Dendritic cell treated with granulocyte-macrophage colony-stimulating factor and Interleukin-4, amounts not matched to agents 40 ng/mL and 50 ng/mL, for 4 days (primary cell): Measurements from ENCODE around the gene FAM72D.
"Not testable (repeated sequence)": the region's sequence is repeated elsewhere in the genome, so short reads cannot be mapped to it uniquely, and the experiment has no call there.

Experiments used
- H3K27ac Mint-ChIP-seq: one replicate; pipeline ENCODE4 v1.8.0; 2022; ENCODE audit warnings: mild to moderate bottlenecking, mixed read lengths
- H3K27me3 Mint-ChIP-seq: one replicate; pipeline ENCODE4 v1.8.0; 2022; ENCODE audit warnings: mild to moderate bottlenecking, mixed read lengths
- H3K36me3 Mint-ChIP-seq: one replicate; pipeline ENCODE4 v1.8.0; 2022; ENCODE audit warnings: low read depth, mixed read lengths
- H3K4me1 Mint-ChIP-seq: one replicate; pipeline ENCODE4 v1.8.0; 2022; ENCODE audit warnings: low read depth, mixed read lengths
- H3K4me3 Mint-ChIP-seq: one replicate; pipeline ENCODE4 v1.8.0; 2022; ENCODE audit warnings: mild to moderate bottlenecking, moderate library complexity, mixed read lengths
- H3K9me3 Mint-ChIP-seq: one replicate; pipeline ENCODE4 v1.8.0; 2022; ENCODE audit warnings: mixed read lengths
- intact Hi-C: fragments of 100-400 bp; cut with micrococcal nuclease; formaldehyde crosslinking; loops from one replicate; pipeline ENCODE4 v1.15.0; 2022

FAM72D gene

GRCh38 chr1:145095284-145096057 lies at the start of gene FAM72D, which contains the start of gene SRGAP2B:
TSS of gene FAM72D (plus strand) at chr1:145095974. CDS start at chr1:145096848, 874 bp downstream.
TSS of gene SRGAP2B (minus strand) at chr1:145095328. CDS start at chr1:145092901, 2,427 bp downstream.
- H3K27me3 Mint-ChIP-seq, H3K36me3 Mint-ChIP-seq, intact Hi-C loops, H3K9me3 Mint-ChIP-seq, H3K4me1 Mint-ChIP-seq: not testable (repeated sequence)
- H3K4me3 Mint-ChIP-seq: peak within 1 kb of the TSS; percentile 70
- H3K27ac Mint-ChIP-seq: peak within 1 kb of the TSS; percentile 45

GRCh38 chr1:145047553-145047952 lies 48.2 kb upstream of the FAM72D start:
- H3K9me3 Mint-ChIP-seq, H3K4me1 Mint-ChIP-seq, intact Hi-C loops, H3K36me3 Mint-ChIP-seq, H3K27me3 Mint-ChIP-seq, H3K4me3 Mint-ChIP-seq, H3K27ac Mint-ChIP-seq: not testable (repeated sequence)

- intact Hi-C loops, H3K9me3 Mint-ChIP-seq, H3K4me3 Mint-ChIP-seq, H3K4me1 Mint-ChIP-seq, H3K27me3 Mint-ChIP-seq, H3K27ac Mint-ChIP-seq, H3K36me3 Mint-ChIP-seq: not testable (repeated sequence)
Observed at GRCh38 chr1:145048181-145048856, 47.5 kb upstream of the FAM72D start.

- H3K27ac Mint-ChIP-seq, H3K36me3 Mint-ChIP-seq, intact Hi-C loops, H3K9me3 Mint-ChIP-seq, H3K27me3 Mint-ChIP-seq, H3K4me3 Mint-ChIP-seq, H3K4me1 Mint-ChIP-seq: not testable (repeated sequence)
Observed at GRCh38 chr1:145052019-145052776, 43.6 kb upstream of the FAM72D start.

- H3K4me3 Mint-ChIP-seq, H3K36me3 Mint-ChIP-seq, H3K27me3 Mint-ChIP-seq, H3K27ac Mint-ChIP-seq, intact Hi-C loops, H3K9me3 Mint-ChIP-seq, H3K4me1 Mint-ChIP-seq: not testable (repeated sequence)
Observed at GRCh38 chr1:145053428-145053827, 42.3 kb upstream of the FAM72D start.

- H3K4me1 Mint-ChIP-seq, intact Hi-C loops, H3K27ac Mint-ChIP-seq, H3K36me3 Mint-ChIP-seq, H3K27me3 Mint-ChIP-seq, H3K9me3 Mint-ChIP-seq, H3K4me3 Mint-ChIP-seq: not testable (repeated sequence)
Observed at GRCh38 chr1:145055217-145055760, 40.5 kb upstream of the FAM72D start.

GRCh38 chr1:145058184-145058583 lies 37.6 kb upstream of the FAM72D start:
- H3K4me3 Mint-ChIP-seq, H3K9me3 Mint-ChIP-seq, H3K27ac Mint-ChIP-seq, intact Hi-C loops, H3K4me1 Mint-ChIP-seq, H3K27me3 Mint-ChIP-seq, H3K36me3 Mint-ChIP-seq: not testable (repeated sequence)

- H3K27ac Mint-ChIP-seq, H3K4me1 Mint-ChIP-seq: not testable (repeated sequence)
Observed at GRCh38 chr1:145063285-145063684, 32.5 kb upstream of the FAM72D start.

GRCh38 chr1:145063941-145064648 lies 31.7 kb upstream of the FAM72D start:
- H3K27me3 Mint-ChIP-seq, H3K9me3 Mint-ChIP-seq, H3K27ac Mint-ChIP-seq, H3K36me3 Mint-ChIP-seq, H3K4me3 Mint-ChIP-seq, H3K4me1 Mint-ChIP-seq, intact Hi-C loops: not testable (repeated sequence)

More at GRCh38 chr1:145063285-145063684, 32.5 kb upstream of the FAM72D start:
- H3K27me3 Mint-ChIP-seq, intact Hi-C loops, H3K36me3 Mint-ChIP-seq, H3K4me3 Mint-ChIP-seq, H3K9me3 Mint-ChIP-seq: not testable (repeated sequence)

- H3K36me3 Mint-ChIP-seq, H3K4me3 Mint-ChIP-seq, H3K27ac Mint-ChIP-seq, H3K27me3 Mint-ChIP-seq, H3K4me1 Mint-ChIP-seq, intact Hi-C loops, H3K9me3 Mint-ChIP-seq: not testable (repeated sequence)
Observed at GRCh38 chr1:145065194-145065826, 30.5 kb upstream of the FAM72D start.

GRCh38 chr1:145066486-145066885 lies 29.3 kb upstream of the FAM72D start:
- H3K27me3 Mint-ChIP-seq, intact Hi-C loops, H3K36me3 Mint-ChIP-seq, H3K9me3 Mint-ChIP-seq, H3K4me3 Mint-ChIP-seq, H3K27ac Mint-ChIP-seq, H3K4me1 Mint-ChIP-seq: not testable (repeated sequence)

GRCh38 chr1:145071569-145071968 lies 24.2 kb upstream of the FAM72D start:
- intact Hi-C loops, H3K27ac Mint-ChIP-seq, H3K4me3 Mint-ChIP-seq, H3K27me3 Mint-ChIP-seq, H3K9me3 Mint-ChIP-seq, H3K4me1 Mint-ChIP-seq, H3K36me3 Mint-ChIP-seq: not testable (repeated sequence)

GRCh38 chr1:145074021-145074559 lies 21.7 kb upstream of the FAM72D start:
- H3K4me1 Mint-ChIP-seq, intact Hi-C loops, H3K27ac Mint-ChIP-seq, H3K27me3 Mint-ChIP-seq, H3K36me3 Mint-ChIP-seq, H3K4me3 Mint-ChIP-seq, H3K9me3 Mint-ChIP-seq: not testable (repeated sequence)
